ENCODE results near the gene ZSCAN23.

DNA sequence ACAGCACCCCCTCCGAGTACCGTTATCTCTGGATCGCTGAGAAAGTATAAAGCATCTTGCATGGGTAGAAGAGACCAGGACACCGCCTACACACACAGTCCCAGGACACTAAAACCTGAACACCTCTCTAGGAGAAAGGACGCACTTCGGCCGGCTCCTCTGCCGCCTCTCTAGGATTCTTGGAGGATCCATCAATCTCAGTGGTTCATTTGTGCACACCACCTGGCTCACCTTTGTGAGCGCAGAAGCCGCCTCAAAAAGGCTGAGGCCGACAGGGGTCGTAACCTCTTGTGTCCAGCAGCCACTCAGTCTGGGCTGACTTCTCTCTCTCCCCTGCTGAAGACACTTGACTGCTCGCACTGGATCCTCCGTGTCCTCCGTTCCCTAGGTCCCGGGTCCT, 13.5 kb downstream of the ZSCAN23 start:
- TF ChIP-seq USF1 (IDR thresholded peaks at IDR 0.05): no peak
- TF ChIP-seq FOXM1 (IDR thresholded peaks at IDR 0.05; ENCODE audit: borderline replicate concordance, low read depth): no peak
- TF ChIP-seq TCF12 (IDR thresholded peaks at IDR 0.05; ENCODE audit: low read depth): no peak
- no peak for TF ChIP-seq CEBPB (IDR thresholded peaks at IDR 0.05)
- TF ChIP-seq MAX (IDR thresholded peaks at IDR 0.05): no peak

Measured in Ishikawa (cell line).